ENCODE data around the gene IGF2. TPM values are rescaled to one million over a fixed set of nuclear protein-coding genes. Genes with fewer than 3 reads are reported as not detected.

The IGF2 gene
- polyA plus RNA-seq, 1 experiment, result 16.6 TPM

GRCh38 chr11:2123628-2123960 is 15.6 kb downstream of the IGF2 start:
- TF ChIP-seq, protein P1, sequence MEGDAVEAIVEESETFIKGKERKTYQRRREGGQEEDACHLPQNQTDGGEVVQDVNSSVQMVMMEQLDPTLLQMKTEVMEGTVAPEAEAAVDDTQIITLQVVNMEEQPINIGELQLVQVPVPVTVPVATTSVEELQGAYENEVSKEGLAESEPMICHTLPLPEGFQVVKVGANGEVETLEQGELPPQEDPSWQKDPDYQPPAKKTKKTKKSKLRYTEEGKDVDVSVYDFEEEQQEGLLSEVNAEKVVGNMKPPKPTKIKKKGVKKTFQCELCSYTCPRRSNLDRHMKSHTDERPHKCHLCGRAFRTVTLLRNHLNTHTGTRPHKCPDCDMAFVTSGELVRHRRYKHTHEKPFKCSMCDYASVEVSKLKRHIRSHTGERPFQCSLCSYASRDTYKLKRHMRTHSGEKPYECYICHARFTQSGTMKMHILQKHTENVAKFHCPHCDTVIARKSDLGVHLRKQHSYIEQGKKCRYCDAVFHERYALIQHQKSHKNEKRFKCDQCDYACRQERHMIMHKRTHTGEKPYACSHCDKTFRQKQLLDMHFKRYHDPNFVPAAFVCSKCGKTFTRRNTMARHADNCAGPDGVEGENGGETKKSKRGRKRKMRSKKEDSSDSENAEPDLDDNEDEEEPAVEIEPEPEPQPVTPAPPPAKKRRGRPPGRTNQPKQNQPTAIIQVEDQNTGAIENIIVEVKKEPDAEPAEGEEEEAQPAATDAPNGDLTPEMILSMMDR (IDR thresholded peaks at IDR 0.05; ENCODE audit: low read depth, low read length), result no peak
- Histone ChIP-seq H3K9me3 (ENCODE audit: control insufficient read depth, insufficient read depth, low read length) (no peaks in the 10 kb centered on the region; the same call in 1 of the 2 replicates), H3K4me3 (ENCODE audit: low read depth, low read length) (no peak overlapping the region), H3K27ac (ENCODE audit: low read depth, low read length) (no peak overlapping the region), H3K27me3 (ENCODE audit: control insufficient read depth, insufficient read depth, low read length) (no peaks in the 10 kb centered on the region)
- ChIA-PET CTCF (no interaction called here), POLR2A (no interaction called here)
- no peak for DNase-seq (ENCODE audit: low read depth, low spot score)

DNA sequence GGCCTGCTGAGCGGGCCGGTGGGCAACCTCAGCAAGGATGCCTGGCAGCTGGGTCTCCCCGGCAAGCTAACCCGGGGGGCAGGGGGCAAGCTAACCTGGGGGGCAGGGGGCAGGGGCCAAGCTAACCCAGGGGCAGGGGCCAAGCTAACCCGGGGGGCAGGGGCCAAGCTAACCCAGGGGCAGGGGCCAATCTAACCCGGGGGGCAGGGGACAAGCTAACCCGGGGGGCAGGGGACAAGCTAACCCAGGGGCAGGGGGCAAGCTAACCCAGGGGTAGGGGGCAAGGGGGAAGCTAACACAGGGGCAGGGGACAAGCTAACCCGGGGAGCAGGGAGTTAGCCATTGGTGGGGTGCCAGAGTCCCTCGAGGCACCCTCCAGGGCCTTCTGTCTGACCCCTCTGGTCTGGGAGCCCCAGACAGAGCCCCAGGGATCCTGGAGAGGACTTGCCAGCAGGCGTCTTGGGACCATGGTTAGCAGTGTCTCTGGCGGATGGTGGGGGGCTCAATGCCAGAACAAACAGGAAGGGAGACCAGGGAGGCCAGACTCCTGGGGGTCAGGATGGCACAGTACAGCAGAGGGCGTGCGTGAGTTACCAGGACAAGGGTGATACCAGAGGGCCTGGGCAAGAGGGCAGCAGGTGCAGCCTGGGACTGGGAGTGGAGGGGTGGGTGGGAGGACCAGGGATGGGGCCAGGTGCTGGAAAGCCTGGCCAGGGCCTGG is 16.1 kb downstream of the IGF2 start:
- Histone ChIP-seq H3K4me3 (ENCODE audit: low read depth, low read length) (no peak overlapping the region), H3K9me3 (ENCODE audit: control insufficient read depth, insufficient read depth, low read length) (no peaks in the 10 kb centered on the region; the same call in 1 of the 2 replicates), H3K27ac (ENCODE audit: low read depth, low read length) (peak overlapping the region; percentile 31), H3K27me3 (ENCODE audit: control insufficient read depth, insufficient read depth, low read length) (no peaks in the 10 kb centered on the region)
- POLR2A ChIA-PET, result no interaction called here
- TF ChIP-seq, protein P1 (IDR thresholded peaks at IDR 0.05; ENCODE audit: low read depth, low read length), result no peak
- no peak for DNase-seq (ENCODE audit: low read depth, low spot score)
- CTCF ChIA-PET, result no interaction called here

DNA sequence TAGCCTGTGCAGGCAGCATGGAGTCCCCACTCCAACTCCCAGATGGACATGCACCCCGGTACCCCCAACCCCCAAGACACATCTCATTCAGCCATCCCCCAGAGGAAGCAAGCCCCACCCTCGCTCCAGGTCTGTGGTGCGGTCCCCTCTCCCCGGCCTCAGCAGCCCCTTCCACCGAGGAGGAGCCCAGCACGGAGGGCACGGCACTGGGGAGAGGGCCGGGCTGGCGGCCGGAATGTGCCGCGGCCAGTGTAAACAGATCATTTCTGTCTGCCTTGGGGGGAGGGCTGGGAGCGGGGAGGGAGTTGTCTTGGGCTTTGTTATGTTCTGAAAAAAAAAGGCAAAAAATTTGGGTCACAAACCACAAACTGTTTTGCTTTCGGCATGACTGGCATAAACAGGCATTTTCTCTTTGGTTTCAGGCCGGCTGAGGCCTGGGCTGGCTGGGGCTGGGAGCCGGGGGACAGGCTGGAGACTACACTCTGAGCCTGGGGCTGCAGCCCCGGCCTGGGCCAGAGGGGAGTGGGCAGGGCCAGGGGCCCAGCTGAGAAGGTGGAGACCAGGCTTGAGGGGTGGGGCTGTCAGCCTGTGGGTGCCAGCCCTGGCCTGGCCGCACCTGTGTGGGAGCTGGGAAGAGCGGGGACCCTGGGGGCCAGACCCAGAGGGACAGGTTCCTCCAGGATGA is 16.8 kb downstream of the IGF2 start:
- H3K4me3 ChIP-seq (ENCODE audit: low read depth, low read length), result no peak overlapping the region
- no peaks in the 10 kb centered on the region; the same call in 1 of the 2 replicates for H3K9me3 ChIP-seq (ENCODE audit: control insufficient read depth, insufficient read depth, low read length)
- DNase-seq (ENCODE audit: low read depth, low spot score), result peak; percentile 8
- POLR2A ChIA-PET, result interaction anchor here (2.1 kb wide), 1 partner anchor 25 kb away, joined by 8 read pairs; no protein-coding TSS in a partner anchor
- TF ChIP-seq, protein P1 (IDR thresholded peaks at IDR 0.05; ENCODE audit: low read depth, low read length), result no peak
- H3K27me3 ChIP-seq (ENCODE audit: control insufficient read depth, insufficient read depth, low read length), result no peaks in the 10 kb centered on the region
- H3K27ac ChIP-seq (ENCODE audit: low read depth, low read length), result peak overlapping the region; percentile 31
- CTCF ChIA-PET, result no interaction called here

- CTCF ChIA-PET, result no interaction called here
- H3K9me3 ChIP-seq (ENCODE audit: control insufficient read depth, insufficient read depth, low read length), result peaks cover 2% of the 10 kb centered on the region
- H3K4me3 ChIP-seq (ENCODE audit: low read depth, low read length), result no peak overlapping the region
- POLR2A ChIA-PET, result interaction anchor here (2.1 kb wide), 1 partner anchor 24 kb away, joined by 8 read pairs; no protein-coding TSS in a partner anchor
- H3K27me3 ChIP-seq (ENCODE audit: control insufficient read depth, insufficient read depth, low read length), result no peaks in the 10 kb centered on the region
- TF ChIP-seq, protein P1 (IDR thresholded peaks at IDR 0.05; ENCODE audit: low read depth, low read length), result no peak
- DNase-seq (ENCODE audit: low read depth, low spot score), result no peak
- H3K27ac ChIP-seq (ENCODE audit: low read depth, low read length), result no peak overlapping the region
Measured at GRCh38 chr11:2121227-2122130, 17.7 kb downstream of the IGF2 start.

Data from AG04450 (cell line).